Lower lobe of right lung (tissue), 2 donors: Measurements from ENCODE around the gene ZNF80. TPM values are rescaled to one million over a fixed set of nuclear protein-coding genes. Genes with fewer than 3 reads are reported as not detected.
A peak's percentile ranks its signal among the peaks of the same experiment; 100 is the strongest.

Experiments used
- ATAC-seq, 2 donors: fragments of 200-7000 bp; cut with Tn5 transposase; one replicate each; pipeline ENCODE4 v1.9.1; 2020 to 2022; ENCODE audit warnings: mild to moderate bottlenecking in 2 of 2, moderate library complexity in 2 of 2
- DNase-seq: peaks from one replicate; pipeline ENCODE4 v3.0.0-alpha.2; 2020
- H3K27ac ChIP-seq: fragments of 200-600 bp; one replicate; pipeline ENCODE4 v1.8.0; 2022
- H3K27me3 ChIP-seq: fragments of 200-600 bp; one replicate; pipeline ENCODE4 v1.8.0; 2022; ENCODE audit warnings: low read depth
- H3K36me3 ChIP-seq: fragments of 200-600 bp; one replicate; pipeline ENCODE4 v1.8.0; 2022; ENCODE audit warnings: mild to moderate bottlenecking
- H3K4me1 ChIP-seq: fragments of 200-600 bp; one replicate; pipeline ENCODE4 v1.8.0; 2022
- H3K4me3 ChIP-seq: fragments of 200-600 bp; one replicate; pipeline ENCODE4 v1.8.0; 2022; ENCODE audit warnings: mild to moderate bottlenecking
- H3K9me3 ChIP-seq: fragments of 200-600 bp; one replicate; pipeline ENCODE4 v1.8.0; 2022
- CTCF ChIP-seq: fragments of 200-600 bp; IDR thresholded peaks from one replicate; pipeline ENCODE4 v1.8.0; 2022; ENCODE audit warnings: antibody characterized with exemption, mild to moderate bottlenecking
- intact Hi-C: fragments of 100-400 bp; cut with DNase I; formaldehyde crosslinking; loops from one replicate; pipeline ENCODE4 v1.11.0; 2022
- total RNA-seq: library from RNA; stranded (reverse); fragmentation: NEBNext Ultra II Directional; extraction: Animal tissue kit (Norgen Biotek cat#: 25700); gene quantifications from one replicate; pipeline ENCODE4 v1.2.1, GENCODE V29; 2021
- donor health status: DM: no; HTN: yes; CAD: no; lungs with severe emphysema.

ZNF80 gene
- total RNA-seq, 1 donor from 2014 or later: not detected

- DNase-seq (no peak), ATAC-seq (no peak)
- Histone ChIP-seq H3K27me3 (no peaks in the 10 kb centered on the region), H3K9me3 (peaks cover 9% of the 10 kb centered on the region), H3K4me1 (no peaks in the 10 kb centered on the region), H3K4me3 (no peak overlapping the region), H3K27ac (no peak overlapping the region), H3K36me3 (no peaks in the 10 kb centered on the region)
- TF ChIP-seq CTCF: no peak
- intact Hi-C loops: no loop called here
These were observed 11.1 kb downstream of the ZNF80 start for GRCh38 chr3:114226313-114226712.

GRCh38 chr3:114223143-114223542, 14.2 kb downstream of the ZNF80 start:
- no peak for TF ChIP-seq CTCF
- no peaks in the 10 kb centered on the region for H3K4me1 ChIP-seq
- H3K36me3 ChIP-seq: no peaks in the 10 kb centered on the region
- H3K4me3 ChIP-seq: no peak overlapping the region
- intact Hi-C loops: no loop called here
- ATAC-seq: peak in 1 of 2 donors; percentile 32
- no peaks in the 10 kb centered on the region for H3K27me3 ChIP-seq
- DNase-seq: no peak
- H3K27ac ChIP-seq: no peak overlapping the region
- peaks cover 9% of the 10 kb centered on the region for H3K9me3 ChIP-seq

DNA sequence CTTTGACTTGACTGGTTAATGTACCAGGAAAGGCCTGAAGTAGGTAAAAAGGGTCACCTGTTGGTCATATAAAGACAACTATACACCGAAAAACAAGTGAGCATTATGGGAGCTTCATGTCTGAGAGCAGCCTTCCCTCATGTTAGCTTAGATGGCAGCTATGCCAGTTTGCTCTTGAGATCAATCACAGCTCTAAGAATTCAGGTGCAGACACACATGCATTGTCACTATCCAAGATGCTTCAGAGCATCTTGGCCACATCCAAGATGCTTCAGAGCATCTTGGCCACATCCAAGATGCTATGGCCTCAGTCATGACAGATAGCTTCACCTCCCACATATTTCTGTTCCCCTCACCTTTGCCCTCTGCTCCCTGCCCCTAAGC, 15.5 kb downstream of the ZNF80 start:
- ATAC-seq: no peak
- no peak overlapping the region for H3K4me3 ChIP-seq
- no peaks in the 10 kb centered on the region for H3K36me3 ChIP-seq
- peaks cover 9% of the 10 kb centered on the region for H3K9me3 ChIP-seq
- DNase-seq: no peak
- no peaks in the 10 kb centered on the region for H3K27me3 ChIP-seq
- intact Hi-C loops: no loop called here
- no peak for TF ChIP-seq CTCF
- no peaks in the 10 kb centered on the region for H3K4me1 ChIP-seq
- H3K27ac ChIP-seq: peak overlapping the region; percentile 18

- TF ChIP-seq CTCF: no peak
- H3K27ac ChIP-seq: no peak overlapping the region
- ATAC-seq: no peak
These were observed 16.1 kb downstream of the ZNF80 start for GRCh38 chr3:114221165-114221880.

GRCh38 chr3:114219741-114220140, 17.6 kb downstream of the ZNF80 start:
- H3K27ac ChIP-seq: no peak overlapping the region
- TF ChIP-seq CTCF: no peak
- no peak for ATAC-seq

More at GRCh38 chr3:114221165-114221880, 16.1 kb downstream of the ZNF80 start:
- no peak overlapping the region for H3K4me3 ChIP-seq
- peaks cover 9% of the 10 kb centered on the region for H3K9me3 ChIP-seq
- H3K27me3 ChIP-seq: no peaks in the 10 kb centered on the region
- H3K4me1 ChIP-seq: no peaks in the 10 kb centered on the region
- no peaks in the 10 kb centered on the region for H3K36me3 ChIP-seq
- intact Hi-C loops: no loop called here
- no peak for DNase-seq

More at GRCh38 chr3:114219741-114220140, 17.6 kb downstream of the ZNF80 start:
- H3K27me3 ChIP-seq: no peaks in the 10 kb centered on the region
- no peaks in the 10 kb centered on the region for H3K4me1 ChIP-seq
- intact Hi-C loops: no loop called here
- peaks cover under 1% of the 10 kb centered on the region for H3K9me3 ChIP-seq
- DNase-seq: no peak
- H3K4me3 ChIP-seq: no peak overlapping the region
- H3K36me3 ChIP-seq: no peaks in the 10 kb centered on the region
